Brain pericyte (primary cell): Measurements from ENCODE around the gene GLB1L2.

Experiments
- DNase-seq: peaks from one replicate; pipeline ENCODE4 v3.0.0-alpha.2; 2012; ENCODE audit warnings: low read depth, low spot score

GLB1L2 gene

DNA sequence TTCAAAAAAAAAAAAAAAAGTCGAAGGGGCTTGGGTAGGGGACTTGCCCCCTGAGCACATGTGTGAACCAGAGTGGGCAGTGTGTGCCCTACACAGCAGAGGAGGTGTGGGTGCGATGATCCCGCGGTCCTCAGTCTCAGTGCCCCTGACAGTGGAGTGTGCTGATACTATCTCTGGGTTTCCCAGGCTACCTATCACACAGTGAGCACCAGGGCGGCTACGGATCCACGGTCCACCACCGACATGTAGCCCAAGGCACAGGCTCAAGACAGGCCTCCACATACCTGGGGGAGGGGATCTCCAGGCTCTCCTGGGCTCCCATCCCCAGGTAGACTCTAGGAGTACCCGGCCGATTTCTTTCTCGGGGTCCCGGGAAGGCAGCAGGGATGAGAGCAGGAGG is 71.1 kb downstream of the GLB1L2 start:
- no peak for DNase-seq

DNA sequence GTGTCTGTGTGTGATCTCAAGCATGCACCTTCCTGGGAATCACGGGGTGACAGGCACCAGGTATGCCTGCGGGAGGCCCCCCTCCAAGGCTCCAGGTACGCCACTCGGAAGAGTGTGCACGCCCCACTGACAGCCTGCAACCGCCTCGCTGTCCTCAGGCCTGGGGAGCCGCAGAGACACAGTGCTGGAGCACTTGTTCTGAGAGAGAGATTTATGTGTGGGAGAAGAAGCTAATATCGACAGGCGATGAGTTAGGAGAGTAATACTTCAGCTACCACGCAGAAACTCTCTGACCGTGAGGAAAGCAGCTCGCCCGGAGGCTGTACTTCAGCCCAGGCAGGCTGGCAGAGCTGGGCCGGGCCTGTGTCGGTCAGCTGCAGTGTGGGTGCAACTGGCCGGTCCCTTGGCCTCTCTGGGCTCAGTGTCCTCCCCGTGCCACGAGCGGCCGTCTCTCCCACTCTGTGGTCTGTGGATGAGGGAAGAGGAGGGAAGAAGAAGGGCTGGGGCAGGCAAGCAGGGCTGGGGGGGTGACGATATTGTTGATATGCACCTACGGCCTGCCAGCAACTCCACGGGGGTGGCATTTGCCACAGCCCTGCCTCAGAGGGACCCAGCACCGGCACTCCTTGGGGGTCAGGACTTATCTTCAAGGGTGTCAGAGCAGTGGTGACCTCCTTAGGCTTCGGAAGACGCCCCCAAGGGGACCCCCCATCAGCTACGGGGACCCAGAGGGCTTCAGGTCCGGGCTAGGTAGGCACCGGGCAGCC is 73.0 kb downstream of the GLB1L2 start:
- no peak for DNase-seq

DNA sequence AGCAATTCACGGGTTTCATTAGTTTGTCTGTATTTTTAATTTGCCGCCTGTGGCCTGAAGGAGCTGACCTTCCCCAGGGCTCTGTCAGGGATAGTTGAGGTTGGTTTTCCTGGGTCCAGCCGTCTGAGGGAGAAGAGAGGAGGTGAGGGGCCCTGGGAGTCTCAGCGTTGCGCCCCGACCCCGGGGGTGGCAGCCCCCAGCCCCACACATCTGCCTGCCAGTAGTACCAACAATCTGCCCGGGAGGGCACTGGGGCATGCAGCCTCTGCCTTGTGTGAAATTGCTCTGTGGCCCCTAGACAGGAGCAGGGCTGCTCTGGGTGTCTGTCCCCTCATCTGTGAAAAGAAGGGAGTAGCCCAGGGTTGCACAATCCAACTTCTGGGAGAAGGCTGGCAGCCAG is 73.6 kb downstream of the GLB1L2 start:
- DNase-seq, result no peak

DNA sequence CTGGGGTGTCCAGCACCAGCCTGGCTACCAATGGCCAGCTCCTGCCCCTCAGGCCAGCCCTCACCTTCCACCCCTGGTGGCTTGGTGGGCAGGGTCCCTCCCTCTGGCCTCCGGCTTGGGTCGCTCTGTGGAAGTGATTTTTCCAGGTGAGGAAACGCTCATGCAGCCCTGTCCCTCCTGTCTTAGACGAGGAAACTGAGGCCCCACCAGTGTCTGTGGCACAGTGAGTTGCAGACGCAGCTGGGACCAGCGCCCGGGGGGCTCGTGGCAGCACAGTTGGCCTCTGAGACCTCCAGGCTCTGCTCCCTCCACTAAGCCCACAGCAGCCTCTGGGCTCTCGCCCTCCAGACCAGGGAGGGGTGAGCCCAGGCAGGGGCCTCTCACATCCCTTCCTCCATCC is 74.1 kb downstream of the GLB1L2 start:
- DNase-seq, result no peak

DNA sequence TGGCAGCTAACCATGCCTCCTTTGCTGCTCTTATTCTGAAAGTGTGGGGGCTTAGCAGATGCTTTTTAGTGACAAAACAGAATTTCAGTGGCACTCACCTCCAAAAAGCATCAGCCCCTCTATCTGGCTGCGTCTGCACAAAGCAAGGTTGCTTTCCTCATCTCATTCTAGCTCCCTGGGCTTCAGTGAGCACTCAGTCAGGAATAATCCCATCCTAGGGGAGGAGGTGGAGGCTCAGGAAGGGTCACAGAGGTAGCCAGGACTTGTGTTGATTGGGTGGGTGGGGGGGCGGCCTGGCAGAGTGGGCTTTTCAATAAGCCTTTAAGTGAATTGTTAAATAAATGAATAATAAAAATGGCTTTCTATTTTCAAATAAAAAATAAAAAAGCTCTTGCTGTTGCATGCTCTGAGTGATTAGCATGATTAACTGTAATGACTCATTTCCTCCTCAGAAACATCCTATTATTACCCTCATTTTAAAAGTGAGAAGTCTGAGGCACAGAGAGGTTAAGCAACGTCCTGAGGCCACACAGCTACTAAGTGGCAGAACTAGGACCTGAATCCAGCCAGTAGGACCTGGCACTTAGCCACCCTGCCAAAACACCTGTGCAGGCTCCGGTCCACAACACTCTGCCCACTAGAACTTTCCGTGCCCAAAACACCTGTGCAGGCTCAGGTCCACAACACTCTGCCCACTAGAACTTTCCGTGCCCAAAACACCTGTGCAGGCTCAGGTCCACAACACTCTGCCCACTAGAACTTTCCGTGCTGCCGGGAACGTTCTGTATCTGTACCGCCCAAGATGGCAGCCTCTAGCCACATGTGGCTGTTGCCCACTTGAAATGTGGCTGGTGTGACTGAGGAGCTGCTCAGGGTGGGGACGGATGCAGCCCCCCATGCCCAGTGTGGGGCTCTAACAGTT is 74.7 kb downstream of the GLB1L2 start:
- DNase-seq, result no peak

DNA sequence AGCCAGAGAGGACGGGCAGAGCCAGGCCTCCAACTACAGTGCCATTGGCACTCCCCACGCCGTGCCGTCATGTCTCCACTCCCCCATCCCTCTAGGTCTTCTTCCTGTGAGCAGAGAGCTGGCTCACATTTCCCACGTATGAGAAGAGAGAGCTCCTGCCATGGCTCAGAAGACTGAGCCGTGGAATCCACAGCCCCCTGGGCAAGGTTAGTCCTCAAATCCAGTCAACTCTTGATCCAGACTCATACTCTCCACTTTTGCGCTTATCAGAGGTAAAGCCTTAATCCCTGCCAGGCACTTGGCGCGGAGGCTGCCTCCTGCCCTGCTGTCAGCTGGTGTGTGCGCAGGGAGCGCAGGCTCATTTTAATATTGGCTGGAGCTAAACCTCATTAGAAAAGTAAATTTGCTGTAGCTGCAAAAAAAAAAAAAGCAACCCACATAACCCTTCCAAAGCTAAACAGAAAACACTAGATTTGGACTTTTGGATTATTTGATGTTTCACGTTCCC is 75.6 kb downstream of the GLB1L2 start:
- no peak for DNase-seq

DNA sequence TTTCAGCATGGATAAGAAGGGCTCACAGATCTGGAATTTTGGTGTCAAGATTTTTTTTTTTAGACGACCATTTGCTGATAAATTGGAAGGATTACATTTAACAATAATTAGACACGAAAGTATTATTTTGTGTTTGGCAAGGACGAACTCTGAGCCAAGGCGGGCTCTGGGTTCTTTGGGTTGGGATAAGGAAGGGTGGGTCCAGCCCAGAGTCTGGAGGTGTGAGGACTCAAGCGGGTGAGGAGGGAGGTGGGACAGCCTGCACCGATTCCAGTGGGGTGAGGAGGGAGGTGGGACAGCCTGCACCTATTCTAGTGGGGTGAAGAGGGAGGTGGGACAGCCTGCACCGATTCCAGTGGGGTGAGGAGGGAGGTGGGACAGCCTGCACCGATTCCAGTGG is 76.1 kb downstream of the GLB1L2 start:
- DNase-seq, result no peak

DNA sequence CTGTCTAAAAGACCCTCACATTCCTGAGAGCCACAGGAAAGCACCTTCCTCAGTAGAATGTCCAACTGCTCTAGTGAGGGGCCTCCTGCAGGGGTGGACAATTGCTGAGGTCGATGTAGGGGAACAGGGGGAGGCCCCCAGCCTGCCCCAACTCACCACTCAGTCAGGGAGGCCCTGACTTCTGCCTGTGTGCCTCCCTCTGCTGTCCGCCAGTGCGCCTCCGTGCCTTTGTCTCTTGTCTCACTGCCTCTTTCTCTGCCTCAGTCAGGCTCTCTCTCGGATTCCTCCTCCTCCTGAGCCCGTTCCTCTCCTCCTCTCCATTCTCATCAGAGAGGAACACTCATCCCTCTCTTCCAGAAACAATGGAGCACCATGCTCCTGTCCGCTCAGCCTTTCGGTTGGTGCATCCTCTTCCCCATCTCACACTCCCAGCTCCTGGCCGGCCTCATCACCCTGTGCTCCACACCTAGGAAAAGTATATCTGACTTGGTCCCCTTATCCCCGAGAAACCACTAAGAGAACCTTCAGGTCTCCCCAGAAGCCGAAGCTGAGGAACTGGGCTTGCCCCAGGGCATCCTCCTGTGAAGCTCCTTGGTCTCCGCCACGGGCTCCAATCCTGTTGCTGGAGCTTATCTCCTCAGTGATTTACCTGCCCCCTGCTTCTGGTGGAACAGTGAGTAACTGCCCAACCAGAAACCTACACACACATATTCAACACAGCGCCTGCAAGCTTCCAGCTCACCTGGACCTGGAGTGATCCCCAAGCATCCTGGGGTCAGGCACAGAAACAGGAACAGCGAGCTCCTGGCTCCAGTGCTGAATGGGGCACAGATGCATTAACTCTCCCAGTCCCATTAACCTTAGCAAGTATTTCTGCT is 78.0 kb downstream of the GLB1L2 start:
- DNase-seq, result no peak

DNA sequence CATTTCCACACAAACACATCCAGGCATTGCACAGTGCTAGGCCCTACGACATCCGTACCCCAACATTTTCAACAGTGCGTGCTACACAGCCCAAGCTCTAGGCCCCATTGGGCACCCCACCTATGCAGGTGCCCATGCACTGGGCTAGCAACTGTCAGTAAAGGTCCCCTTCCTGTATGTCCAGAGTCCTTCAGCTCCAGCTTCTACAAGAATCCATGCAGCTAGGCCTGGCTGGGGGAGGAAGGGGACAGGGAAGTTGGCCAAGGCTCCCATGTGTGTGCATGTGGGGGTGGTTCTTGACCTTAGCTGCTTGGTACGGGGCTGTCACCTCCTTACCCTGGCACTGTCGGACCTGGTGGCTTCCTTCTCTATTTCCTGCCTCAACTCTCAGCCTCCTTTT is 79.0 kb downstream of the GLB1L2 start:
- no peak for DNase-seq

DNA sequence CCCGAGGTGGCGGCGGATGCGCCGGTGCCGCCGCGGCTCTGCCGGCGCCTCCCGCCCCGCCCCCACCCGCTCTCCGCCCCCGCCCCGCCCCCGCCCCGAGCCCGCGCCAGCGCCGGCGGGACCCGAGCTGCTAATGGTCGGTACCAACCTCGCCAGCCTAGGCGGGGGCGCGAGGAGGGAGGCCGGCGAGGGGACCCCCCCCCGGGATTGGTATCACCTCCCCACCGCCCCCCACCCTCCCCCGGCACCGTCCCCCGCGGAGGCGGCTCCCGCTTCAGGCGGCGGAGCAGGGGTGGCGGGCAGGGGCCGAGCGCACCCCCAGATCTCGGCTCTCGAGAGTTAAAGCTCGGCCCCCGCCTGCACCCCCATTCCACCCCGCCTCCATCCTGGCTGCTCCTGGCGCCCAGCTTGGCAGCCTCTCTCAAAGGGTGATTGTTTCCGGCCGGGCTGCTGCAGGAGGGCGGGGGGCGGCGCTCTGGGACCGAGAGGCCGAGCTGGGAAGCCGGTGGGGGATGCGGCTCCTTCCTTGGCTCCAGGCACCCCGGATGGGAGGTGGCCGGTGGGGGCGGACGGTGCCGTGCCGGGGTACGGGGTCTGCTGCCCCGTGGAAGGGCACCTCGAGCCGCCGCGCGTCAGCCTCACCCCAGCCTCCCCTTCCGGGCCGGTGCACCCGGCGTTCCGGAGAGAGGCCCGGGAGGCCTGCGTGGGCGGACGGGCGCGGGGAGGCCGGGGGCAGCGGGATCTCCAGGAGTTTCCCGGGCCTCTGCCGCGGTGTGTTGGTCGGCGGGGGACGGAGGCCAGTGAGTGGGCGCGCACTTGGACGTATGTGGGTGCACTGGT is 80.6 kb downstream of the GLB1L2 start, which contains the start of gene B3GAT1:
Gene B3GAT1, minus strand, starts transcription at position 40 of the 840 bp plus-strand sequence. CDS start 24,583 bp downstream, outside the sequence.
- no peak for DNase-seq

DNA sequence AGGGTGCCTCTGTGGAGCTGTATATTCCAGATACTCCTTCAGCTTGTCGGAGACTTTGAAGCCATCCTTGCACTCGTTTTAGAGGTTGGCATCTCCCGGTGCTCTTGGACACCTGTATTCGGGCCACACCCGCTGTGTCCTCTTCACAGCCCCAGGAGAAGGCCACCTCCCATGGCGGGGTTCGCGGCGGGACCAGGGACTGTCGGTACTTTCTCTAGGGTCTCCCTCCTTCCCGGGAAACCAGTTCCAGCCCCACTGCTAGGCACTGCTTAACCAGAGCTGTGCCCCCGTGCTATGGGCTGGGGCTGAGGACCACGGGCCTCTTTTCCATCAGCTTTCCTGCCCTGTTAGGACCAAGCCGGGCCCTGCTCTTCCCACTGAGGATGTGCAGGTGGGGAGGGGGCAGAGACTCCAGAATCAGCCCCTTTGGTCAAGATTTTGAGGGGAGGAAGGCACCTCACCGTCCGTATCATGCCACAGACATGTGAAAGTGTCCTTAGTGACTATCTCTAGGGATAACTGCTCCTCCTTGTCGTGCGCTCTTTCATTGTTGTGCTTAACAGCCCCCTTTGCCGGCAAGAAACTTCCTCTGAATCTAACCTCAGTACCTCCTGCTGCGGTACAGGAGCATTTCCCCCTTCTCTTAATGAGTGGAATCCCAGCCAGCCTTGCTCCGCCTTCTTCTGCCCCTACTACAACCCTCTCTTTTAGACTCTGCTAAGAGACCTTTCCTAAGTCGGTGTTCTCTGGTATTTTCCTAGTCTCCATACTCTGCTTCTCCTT is 81.4 kb downstream of the GLB1L2 start:
- no peak for DNase-seq

DNA sequence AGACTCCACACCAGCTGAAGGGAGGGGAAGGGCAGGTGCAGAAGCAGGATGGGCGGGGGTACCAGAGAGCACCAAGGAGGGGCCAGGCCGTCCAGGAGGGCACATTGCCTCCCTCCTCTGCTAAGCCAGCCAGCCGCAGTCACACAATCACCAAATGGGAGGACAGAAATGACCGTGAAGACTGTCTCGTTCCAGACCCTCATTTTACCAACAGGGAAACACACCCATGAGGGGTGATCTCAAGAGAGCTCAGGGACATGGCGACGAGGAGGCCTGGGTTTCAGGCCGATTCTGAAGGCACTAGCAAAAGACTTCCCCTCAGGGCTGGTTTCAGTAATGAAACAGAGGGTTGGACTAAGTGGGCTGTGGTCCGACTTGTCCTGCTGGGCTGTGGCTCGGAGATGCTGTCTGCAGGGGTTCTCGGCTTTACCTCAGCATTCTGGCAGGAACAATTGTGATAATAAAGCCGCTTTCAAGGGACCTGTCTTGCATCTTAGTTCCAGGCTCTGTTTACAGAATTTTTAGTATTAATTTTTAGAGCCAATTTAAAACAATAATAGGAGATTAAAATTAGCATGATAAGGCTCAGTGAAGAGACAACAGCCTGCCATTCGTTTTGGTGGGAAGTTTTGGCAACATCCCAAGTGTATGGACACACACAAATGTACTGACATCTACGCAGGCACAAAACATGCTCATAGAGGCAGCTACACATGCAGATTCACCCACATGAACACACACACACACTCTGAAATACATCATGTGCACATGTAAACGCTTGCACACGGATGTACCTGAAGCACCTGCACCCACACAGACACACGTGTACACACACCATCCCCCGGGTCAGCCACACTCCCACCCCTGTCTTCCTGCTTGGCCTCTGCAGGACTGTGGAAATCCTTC is 82.3 kb downstream of the GLB1L2 start:
- no peak for DNase-seq

DNA sequence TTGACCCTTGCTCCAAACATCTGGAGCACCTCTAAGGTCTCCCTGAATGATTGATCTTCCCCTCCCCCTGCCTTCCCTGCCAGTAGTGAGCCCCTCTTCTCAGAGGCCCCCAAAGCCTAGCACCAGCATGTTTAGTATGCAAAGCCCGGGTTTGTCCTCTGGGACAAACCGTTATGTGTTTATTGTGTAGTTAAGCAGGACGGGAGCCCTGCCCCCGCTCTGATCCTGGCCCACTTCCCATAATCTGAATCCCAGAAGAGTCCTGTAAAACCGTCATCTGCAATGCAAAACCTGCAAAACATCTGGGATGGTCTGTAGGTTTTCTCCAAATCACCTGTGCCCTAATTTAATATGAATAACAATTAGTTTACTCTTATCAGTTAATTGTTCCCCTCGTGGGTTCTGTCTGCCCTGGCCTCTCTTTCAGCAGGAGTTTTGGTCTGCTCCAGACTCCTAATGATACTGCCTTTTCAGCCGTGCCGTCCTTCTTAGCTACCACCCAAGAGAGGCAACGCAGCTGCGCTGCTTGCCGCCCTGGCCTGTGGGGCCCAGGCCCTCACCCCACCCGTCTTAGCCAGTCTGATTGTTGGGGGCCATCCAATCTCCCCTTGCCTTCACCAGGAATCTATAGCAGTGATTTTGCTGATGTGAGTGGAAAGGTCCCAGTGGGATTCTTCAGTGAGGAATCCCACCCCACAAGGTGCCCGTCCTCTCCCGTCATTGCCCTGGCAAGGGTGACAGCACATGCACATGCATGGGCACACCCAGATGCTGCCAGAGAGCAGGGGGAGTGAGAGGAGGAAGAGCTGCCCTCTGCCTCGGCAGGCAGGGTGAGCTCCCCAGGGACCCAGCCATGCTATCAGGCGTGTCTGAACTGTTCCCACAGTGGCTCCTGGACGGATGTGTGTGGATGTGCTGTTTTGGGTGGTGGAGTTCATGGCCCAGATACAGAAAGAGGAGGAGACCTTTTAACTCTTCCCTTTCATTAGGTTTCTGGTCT is 83.3 kb downstream of the GLB1L2 start:
- DNase-seq, result no peak

DNA sequence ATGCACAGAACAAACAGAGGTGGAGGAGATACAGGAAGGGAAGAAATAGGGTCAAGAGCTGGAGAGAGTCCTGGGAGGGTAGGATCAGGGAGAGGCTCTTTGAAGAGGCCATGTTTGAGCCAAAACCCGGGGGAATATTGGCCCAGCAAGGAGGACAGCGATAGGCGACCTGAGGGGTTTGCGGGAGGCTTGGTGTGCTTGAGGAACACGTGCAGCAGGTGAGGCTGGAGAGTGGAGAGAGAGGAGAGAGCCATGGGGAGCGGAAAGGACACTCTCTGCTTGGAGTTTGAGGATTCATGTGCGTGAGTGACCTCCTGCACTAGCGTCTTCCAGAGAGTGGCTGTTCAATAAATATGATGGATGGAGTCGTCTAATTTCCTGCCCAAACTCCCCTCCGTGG is 84.9 kb downstream of the GLB1L2 start:
- no peak for DNase-seq

DNA sequence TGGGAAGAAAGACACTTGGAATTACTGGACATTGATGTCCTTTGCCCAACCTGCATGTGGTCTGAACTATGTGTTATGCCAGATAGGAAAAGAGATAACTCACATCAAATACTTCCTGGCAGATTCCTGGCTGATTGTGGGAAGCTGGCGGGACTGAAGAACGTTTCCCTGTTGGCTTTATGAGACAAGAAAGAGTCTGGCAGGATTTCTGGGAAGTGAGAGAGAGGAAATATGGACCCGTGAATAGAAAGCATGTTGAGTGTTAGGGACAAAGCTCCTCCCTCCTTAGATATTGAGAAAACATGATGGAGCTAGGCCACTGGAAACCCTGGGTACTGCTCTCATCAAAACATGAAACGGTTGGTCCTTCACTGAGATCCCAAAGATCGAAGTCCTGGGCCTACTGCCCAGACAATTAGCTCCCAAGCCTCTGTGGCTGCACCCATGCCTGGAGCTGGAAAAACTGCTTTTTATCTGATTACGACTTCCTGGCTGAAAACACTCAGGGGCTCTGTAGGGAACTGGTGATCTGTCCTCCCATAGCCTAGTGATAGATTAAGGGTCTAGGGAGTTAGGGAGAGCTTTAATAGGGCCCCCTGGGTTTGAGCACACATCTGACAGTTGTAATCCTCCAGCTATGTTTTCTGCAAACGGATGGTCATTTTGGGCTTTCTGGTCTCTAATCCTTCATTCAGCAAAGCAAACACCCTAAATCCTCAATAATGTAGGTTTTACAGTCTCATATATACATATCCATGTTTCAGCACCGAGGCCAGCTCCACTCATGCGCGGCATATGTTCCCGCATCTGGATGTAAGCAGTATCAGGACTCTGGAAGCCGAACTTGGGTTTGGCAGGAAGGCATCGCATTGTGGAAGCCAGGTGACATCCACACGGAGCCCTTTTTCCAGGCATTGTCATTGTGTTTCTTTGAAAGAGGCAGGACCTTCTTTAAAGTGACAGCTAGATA is 86.4 kb downstream of the GLB1L2 start:
- DNase-seq, result no peak

DNA sequence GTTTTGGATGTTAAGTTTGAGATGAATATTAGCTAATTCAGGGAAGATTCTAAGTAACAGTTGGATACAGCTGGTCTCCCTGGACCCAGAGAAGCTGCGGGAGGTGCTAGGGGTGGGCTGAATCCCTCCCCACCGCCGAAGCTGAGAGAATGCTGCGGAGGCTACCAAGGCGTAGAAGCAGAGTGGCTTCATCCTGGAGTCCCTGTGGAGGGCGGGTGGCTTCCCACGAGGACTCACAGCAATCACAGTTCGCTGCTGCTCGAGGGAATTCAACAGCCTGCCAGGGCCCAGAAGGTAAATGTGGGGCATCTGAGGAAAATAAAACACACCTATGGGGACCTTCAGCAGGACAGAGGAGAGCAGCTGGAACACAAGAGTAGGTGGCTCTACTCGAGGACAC is 91.3 kb downstream of the GLB1L2 start:
- no peak for DNase-seq
